Endometrial microvascular endothelial cells (primary cell): Measurements from ENCODE around the gene NXT2. TPM values are rescaled to one million over a fixed set of nuclear protein-coding genes. Genes with fewer than 3 reads are reported as not detected.
"Not testable (repeated sequence)": the region's sequence is repeated elsewhere in the genome, so short reads cannot be mapped to it uniquely, and the experiment has no call there.

Source experiments
- in situ Hi-C: cut with HindIII; loops from 2 replicates; pipeline ENCODE4 v1.10.0; 2017; ENCODE audit warnings: low sequenced_read_pairs, low pct_unique_long_range_greater_than_20kb; ENCODE audit errors: inconsistent ontology term
- total RNA-seq: library from RNA; depleted of rRNA; stranded (reverse); fragments of >200 nt; gene quantifications from one replicate; pipeline ENCODE4 v1.2.3, GENCODE V29; 2015; ENCODE audit errors: inconsistent ontology term

NXT2 gene
- total RNA-seq = 6.5 TPM

GRCh38 chrX:109536439-109537323 is at the start of gene NXT2:
Gene NXT2, plus strand, starts transcription at chrX:109536844. Its CDS starts 163 bp downstream, at chrX:109537007.
- in situ Hi-C loops = no loop called here

GRCh38 chrX:109487640-109488039 is 49.0 kb upstream of the NXT2 start:
- in situ Hi-C loops = no loop called here

GRCh38 chrX:109489174-109489573 is 47.5 kb upstream of the NXT2 start:
- in situ Hi-C loops = no loop called here

- in situ Hi-C loops = no loop called here
Observed at GRCh38 chrX:109498434-109498833, 38.2 kb upstream of the NXT2 start.

- in situ Hi-C loops = no loop called here
Observed at GRCh38 chrX:109501176-109501575, 35.5 kb upstream of the NXT2 start.

- in situ Hi-C loops = no loop called here
Observed at GRCh38 chrX:109508915-109509314, 27.7 kb upstream of the NXT2 start.

GRCh38 chrX:109511113-109511512 is 25.5 kb upstream of the NXT2 start:
- in situ Hi-C loops = no loop called here

- in situ Hi-C loops = no loop called here
Observed at GRCh38 chrX:109519001-109519400, 17.6 kb upstream of the NXT2 start.

GRCh38 chrX:109533005-109533404 is 3.6 kb upstream of the NXT2 start:
- in situ Hi-C loops = no loop called here

- in situ Hi-C loops = no loop called here
Observed at GRCh38 chrX:109533631-109534030, 3.0 kb upstream of the NXT2 start.

- in situ Hi-C loops = no loop called here
Observed at GRCh38 chrX:109534933-109535332, 1.7 kb upstream of the NXT2 start.

GRCh38 chrX:109535578-109535977 is 1.1 kb upstream of the NXT2 start:
- in situ Hi-C loops = no loop called here

GRCh38 chrX:109537324-109537665 is 651 bp downstream of the NXT2 start:
- in situ Hi-C loops = no loop called here

GRCh38 chrX:109539007-109539406 is 2.4 kb downstream of the NXT2 start:
- in situ Hi-C loops = not testable (repeated sequence)

- in situ Hi-C loops = no loop called here
Observed at GRCh38 chrX:109553862-109554261, 17.2 kb downstream of the NXT2 start.

- in situ Hi-C loops = not testable (repeated sequence)
Observed at GRCh38 chrX:109576083-109576482, 39.4 kb downstream of the NXT2 start.

GRCh38 chrX:109577055-109577454 is 40.4 kb downstream of the NXT2 start:
- in situ Hi-C loops = no loop called here

GRCh38 chrX:109578916-109579315 is 42.3 kb downstream of the NXT2 start:
- in situ Hi-C loops = no loop called here

- in situ Hi-C loops = no loop called here
Observed at GRCh38 chrX:109585488-109585887, 48.8 kb downstream of the NXT2 start.

- in situ Hi-C loops = no loop called here
Observed at GRCh38 chrX:109590176-109590575, 53.5 kb downstream of the NXT2 start.
